Femur (tissue), 1 donor: ENCODE data around the gene NRCAM.
A peak's percentile ranks its signal among the peaks of the same experiment; 100 is the strongest.

Experiments used
- DNase-seq: peaks from one replicate; pipeline ENCODE4 v3.0.0-alpha.2; 2017

NRCAM gene

DNA sequence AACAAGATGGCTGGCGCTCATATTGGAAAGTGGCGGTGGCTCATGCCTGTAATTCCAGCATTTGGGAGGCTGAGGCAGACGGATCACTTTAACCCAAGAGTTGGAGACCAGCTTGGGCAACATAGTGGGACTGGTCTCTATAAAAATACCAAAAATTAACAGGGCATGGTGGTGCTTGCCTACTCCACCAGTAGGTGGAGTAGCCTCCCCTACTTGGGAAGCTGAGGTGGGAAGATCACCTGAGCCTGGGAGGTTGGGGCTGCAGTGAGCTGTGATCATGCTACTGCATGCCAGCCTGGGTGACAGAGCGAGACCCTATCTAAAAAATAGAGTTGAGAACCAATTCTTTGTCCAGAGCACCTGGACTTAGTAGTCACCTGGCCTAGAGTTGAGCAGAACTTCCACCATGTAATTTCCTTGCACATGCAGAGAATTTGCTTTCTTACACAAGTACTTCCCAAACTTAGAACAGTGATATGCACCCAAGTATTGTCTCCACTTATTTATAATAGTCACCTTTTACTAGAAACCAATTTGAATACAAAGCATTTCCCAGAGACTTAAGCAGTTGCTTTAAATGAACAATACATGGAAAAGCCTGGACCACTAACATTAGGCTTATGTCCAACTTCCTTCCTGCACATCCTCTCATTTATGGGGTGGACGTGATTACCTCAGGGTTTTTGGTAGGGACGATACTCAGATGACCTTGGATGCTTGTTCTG lies 342.0 kb downstream of the NRCAM start:
- no peak for DNase-seq

DNA sequence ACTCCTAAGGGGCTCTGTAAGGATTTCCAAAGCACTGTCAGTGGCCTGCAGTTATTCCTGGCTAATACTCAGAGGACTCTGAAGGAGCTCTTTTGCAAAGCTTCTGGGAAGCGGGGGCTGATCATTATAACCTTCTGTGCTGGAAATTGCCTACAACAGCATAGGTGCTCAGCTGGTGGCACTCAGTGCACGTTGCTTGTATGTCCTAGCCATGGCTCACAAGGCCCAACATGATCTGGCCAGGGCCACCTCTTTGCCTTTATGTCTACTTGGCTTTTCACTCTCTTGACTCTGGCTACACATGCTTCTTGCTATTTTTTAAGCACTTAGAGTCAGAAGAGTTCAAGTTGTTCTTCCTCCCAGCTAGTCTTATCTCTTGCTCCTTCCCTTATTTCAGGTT lies 343.6 kb downstream of the NRCAM start:
- no peak for DNase-seq

DNA sequence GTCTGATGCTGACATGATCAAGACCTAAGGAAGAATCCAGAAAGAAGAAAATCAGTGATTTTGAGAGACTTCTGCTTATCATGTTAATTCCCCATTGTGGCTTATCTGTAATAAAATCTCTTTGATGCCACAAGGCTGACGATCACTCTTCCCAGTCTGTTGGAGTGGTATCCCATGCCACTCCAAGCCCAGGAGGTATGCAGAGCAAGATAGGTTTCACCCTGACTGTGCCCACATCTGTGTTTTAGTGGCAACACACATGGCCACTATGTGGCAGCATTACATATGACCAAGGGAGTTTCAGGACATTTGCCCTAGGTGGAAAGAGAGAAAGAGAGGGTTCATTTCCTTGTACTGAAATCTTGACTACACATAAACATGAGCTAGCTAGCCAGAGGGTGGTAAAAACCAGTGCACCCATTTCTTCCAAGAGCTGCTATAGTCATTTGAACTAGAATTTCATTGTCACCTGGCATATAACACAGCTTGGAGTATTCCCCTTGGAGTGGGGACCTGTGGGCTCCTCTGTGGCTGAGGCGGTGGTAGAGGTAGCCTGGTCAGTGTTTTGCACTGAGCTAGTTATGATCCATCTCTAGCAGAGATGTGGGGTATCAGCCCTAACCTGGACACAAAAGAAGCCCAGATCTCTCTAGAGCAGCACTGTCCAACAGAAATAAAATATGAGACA lies 346.9 kb downstream of the NRCAM start:
- DNase-seq: no peak

DNA sequence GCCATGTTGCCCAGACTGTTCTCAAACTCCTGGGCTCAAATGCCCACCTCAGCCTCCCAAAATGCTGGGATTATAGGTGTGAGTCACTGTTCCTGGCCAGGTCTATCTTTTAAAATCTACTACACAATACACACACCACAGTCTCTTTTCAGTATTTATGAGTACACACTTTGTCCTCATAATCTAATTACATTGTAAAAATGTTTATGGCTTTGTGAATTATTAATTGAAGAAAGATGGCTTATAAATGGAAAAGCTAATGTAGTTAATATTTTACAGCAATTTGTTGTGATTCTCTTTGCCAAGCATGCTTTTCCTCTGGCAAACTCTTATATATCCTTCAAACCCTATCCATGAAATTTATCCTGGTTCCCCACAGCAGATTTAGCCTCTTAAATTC lies 348.1 kb downstream of the NRCAM start:
- no peak for DNase-seq

DNA sequence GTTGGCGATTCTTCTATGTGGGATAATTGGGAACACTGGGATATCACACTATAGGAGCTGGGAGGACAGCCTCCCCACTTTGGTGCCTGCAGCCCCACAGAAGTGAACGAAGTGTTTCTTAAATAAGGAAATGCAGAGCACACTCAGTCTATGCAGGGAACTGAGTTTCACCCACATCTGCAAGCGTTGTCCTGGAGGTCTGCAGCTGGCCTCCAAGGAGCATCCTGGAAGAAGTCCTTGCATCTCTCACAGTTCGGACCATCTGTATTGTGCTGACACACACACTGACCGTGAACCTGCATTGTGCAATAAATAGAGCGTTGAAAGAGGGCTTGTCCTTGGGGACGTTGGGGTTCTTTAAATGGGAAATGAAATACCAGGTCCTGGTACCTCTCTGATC lies 351.9 kb downstream of the NRCAM start:
- peak; percentile 31 for DNase-seq

DNA sequence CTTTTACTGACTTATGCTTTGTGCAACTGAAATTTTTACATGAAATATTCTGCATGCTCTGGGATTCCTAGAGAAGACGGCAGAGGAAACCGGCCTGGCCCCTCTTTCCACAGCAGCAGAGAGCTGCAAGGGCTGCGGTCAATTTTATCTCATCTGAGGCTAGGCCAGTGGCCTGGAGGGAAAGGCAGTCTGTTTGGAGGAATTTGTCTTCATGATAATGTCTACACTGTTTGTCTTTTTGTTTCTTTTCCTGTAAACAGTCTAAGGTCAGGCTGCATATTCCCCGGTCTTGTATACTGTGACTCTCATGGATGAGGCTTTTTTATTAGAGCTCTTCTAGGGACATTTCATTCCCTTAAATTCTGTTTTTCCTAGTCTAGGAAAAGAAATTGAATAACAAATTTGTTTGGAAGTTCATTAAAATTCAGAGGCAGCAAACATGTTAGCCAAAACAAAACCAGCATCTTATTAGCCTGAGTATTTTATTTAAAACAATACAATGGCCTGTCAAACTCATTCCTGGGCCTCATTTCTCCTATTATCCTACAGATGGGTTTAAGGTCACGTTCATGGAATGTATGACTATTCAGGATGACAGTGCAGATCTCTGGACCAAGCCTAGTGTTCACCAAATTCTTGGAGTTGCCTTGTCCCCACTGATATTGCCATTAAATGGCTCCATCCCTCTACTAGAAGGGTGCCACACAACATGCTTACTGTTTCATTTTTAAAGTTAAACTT lies 352.5 kb downstream of the NRCAM start:
- DNase-seq: no peak

DNA sequence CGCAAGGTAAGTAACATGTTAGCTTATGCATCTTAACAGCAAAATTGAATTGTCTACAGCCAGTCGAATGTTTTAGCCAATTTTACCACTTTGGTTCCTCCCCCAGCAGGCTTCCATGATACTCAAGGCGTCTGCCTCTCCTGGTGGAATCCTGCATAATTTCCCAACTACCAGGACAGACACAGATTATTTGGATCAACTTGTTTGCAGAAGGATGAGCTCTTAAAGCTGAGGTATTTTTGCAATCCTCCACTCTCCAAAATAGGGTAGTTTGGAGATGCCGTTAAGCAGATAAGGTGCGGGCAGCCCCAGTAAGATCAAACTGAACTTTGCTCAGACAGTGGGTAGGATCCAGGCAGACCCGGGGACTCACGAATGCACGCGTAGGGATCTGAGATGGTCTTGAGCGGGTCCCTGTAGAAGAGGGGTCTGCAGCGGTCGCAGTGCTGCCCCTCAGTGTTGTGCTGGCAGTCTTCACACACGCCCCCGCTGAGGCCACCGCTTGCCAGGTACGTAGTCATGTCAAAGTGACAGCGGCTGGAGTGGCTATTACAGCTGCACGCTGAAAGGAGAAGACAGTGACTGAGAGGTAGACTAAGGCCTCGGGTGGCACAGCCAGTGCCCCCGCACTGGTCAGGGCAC lies 353.4 kb downstream of the NRCAM start:
- no peak for DNase-seq

DNA sequence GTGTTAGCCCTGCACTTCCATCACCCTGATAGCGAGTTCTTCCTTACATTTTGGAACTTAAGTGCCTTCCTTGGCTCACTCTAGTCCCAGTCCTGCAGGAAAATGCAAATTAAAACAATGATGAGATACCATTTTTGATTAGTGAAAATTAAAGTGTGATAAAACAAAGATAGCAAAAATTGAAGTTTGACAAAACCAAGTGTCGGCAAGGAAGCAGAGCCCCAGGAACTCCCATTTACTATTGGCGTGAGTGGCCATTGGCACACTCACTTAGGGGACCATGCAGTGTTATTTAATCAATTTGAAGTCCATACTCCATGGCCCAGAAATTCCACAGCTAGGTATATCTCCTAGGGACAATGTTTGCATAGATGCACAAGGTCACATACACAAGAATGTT lies 354.5 kb downstream of the NRCAM start:
- no peak for DNase-seq

DNA sequence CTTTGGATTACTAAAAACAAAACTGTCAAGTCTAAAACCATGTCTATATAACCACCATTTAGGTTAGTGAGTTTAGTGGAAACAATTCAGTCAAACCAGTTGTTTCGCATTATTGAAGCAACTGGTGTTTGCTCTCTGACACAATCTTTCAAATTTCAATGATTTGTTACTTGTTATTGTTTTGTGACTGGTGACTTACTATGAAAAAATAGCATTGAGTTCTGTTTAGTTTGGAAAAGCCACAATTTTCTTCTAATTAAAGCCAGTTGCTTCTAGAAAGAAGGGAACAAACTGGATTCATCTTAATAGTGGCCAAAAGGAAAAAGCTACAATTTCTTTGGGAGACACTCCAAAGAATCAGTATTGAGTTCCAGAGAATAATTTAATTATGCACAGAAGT lies 356.5 kb downstream of the NRCAM start:
- no peak for DNase-seq

DNA sequence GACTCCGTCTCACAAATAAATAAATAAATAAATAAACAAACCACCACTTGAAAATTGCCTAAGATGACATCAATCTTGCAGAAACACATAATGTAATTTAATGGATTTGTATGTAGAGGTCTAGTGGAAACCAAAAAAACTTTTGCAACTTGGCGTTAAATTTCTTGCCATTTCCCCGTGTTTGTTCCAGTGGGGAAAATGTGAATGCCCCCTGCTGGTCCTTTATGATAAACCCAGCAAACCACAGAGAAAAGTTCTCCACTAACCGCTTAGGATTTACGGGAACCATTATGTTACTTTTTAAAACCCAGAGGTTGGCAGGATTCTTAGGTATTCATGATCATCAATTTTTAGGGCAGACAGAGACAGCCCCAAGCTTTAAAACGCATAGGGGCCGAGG lies 358.5 kb downstream of the NRCAM start:
- DNase-seq: no peak
